Measurements from ENCODE around the gene GPATCH1.

Gene GPATCH1

GRCh38 chr19:33063356-33063752 lies 17.6 kb upstream of the GPATCH1 start:
- TF ChIP-seq, protein P1, sequence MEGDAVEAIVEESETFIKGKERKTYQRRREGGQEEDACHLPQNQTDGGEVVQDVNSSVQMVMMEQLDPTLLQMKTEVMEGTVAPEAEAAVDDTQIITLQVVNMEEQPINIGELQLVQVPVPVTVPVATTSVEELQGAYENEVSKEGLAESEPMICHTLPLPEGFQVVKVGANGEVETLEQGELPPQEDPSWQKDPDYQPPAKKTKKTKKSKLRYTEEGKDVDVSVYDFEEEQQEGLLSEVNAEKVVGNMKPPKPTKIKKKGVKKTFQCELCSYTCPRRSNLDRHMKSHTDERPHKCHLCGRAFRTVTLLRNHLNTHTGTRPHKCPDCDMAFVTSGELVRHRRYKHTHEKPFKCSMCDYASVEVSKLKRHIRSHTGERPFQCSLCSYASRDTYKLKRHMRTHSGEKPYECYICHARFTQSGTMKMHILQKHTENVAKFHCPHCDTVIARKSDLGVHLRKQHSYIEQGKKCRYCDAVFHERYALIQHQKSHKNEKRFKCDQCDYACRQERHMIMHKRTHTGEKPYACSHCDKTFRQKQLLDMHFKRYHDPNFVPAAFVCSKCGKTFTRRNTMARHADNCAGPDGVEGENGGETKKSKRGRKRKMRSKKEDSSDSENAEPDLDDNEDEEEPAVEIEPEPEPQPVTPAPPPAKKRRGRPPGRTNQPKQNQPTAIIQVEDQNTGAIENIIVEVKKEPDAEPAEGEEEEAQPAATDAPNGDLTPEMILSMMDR (IDR thresholded peaks at IDR 0.05; ENCODE audit: low read depth, low read length, missing control alignments) = no peak
- in situ Hi-C loops (cut with HindIII; ENCODE audit: low pct_ligation_motif_present, low sequenced_read_pairs) = no loop called here
- H3K4me3 ChIP-seq (ENCODE audit: low read depth, low read length) = no peak overlapping the region
- no peak overlapping the region for H3K27ac ChIP-seq
- no peaks in the 10 kb centered on the region for H3K27me3 ChIP-seq (replicated peaks)
- no peak for DNase-seq
- no peaks in the 10 kb centered on the region for H3K36me3 ChIP-seq (replicated peaks)

- no peaks in the 10 kb centered on the region for H3K36me3 ChIP-seq (replicated peaks)
- TF ChIP-seq, protein P1 (IDR thresholded peaks at IDR 0.05; ENCODE audit: low read depth, low read length, missing control alignments) = no peak
- no peak for DNase-seq
- in situ Hi-C loops (cut with HindIII; ENCODE audit: low pct_ligation_motif_present, low sequenced_read_pairs) = no loop called here
- H3K4me3 ChIP-seq (ENCODE audit: low read depth, low read length) = peak overlapping the region; percentile 46
- H3K27me3 ChIP-seq (replicated peaks) = no peaks in the 10 kb centered on the region
- H3K27ac ChIP-seq = no peak overlapping the region
Measured at GRCh38 chr19:33063753-33064457, 17.1 kb upstream of the GPATCH1 start.

GRCh38 chr19:33064458-33064791 lies 16.6 kb upstream of the GPATCH1 start:
- no peaks in the 10 kb centered on the region for H3K27me3 ChIP-seq (replicated peaks)
- H3K4me3 ChIP-seq (ENCODE audit: low read depth, low read length) = peak overlapping the region; percentile 46
- no peak overlapping the region for H3K27ac ChIP-seq
- H3K36me3 ChIP-seq (replicated peaks) = no peaks in the 10 kb centered on the region
- DNase-seq = no peak
- in situ Hi-C loops (cut with HindIII; ENCODE audit: low pct_ligation_motif_present, low sequenced_read_pairs) = no loop called here
- TF ChIP-seq, protein P1 (IDR thresholded peaks at IDR 0.05; ENCODE audit: low read depth, low read length, missing control alignments) = no peak

DNA sequence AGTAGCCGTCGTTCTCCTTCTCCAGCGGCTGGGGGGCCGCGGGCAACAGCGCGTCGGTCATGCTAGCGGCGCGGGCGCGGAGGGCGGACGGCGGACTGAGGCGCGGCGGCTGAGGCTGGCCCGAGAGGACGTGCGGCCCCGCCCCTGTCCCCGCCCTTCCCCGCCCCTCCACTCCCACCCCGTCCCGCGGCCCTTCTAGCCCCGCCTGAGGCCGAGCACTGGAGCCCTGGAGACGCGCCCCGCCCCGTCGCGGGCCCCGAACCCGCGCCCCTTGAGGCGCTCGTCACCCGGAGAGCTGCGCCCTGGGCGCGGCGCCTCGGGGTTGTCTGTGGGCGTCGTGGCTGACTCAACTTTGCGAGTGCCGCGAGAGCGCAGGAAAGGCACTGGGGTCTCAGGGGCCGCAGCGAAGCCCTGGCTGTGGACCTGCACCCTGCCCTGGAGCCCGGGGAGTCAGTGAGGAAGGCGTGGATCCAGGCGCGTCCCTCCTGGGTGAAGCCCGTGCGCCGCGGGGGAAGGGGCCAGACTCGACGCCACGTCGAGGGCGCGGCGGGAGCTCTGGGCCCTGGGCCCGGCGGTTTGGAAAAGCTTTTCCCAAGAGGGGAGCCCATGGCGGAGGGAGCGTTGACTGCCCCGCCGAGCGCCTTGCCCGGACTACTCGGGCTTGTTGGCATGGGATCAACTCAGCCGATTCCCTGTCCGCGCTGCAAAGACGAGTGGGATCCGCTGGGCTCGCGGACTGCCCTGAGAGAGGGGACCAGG lies 16.0 kb upstream of the GPATCH1 start, which contains the start of gene RHPN2:
RHPN2 (minus strand) TSS at position 97 of the 759 bp plus-strand sequence; CDS start at position 61, 36 bp downstream.
- in situ Hi-C loops (cut with HindIII; ENCODE audit: low pct_ligation_motif_present, low sequenced_read_pairs) = no loop called here
- Histone ChIP-seq H3K36me3 (replicated peaks) (no peaks in the 10 kb centered on the region), H3K4me3 (ENCODE audit: low read depth, low read length) (peak within 1 kb of the TSS; percentile 46), H3K27ac (no peak within 1 kb of the TSS), H3K27me3 (replicated peaks) (no peaks in the 10 kb centered on the region)
- DNase-seq = no peak
- TF ChIP-seq, protein P1 (IDR thresholded peaks at IDR 0.05; ENCODE audit: low read depth, low read length, missing control alignments) = no peak

DNA sequence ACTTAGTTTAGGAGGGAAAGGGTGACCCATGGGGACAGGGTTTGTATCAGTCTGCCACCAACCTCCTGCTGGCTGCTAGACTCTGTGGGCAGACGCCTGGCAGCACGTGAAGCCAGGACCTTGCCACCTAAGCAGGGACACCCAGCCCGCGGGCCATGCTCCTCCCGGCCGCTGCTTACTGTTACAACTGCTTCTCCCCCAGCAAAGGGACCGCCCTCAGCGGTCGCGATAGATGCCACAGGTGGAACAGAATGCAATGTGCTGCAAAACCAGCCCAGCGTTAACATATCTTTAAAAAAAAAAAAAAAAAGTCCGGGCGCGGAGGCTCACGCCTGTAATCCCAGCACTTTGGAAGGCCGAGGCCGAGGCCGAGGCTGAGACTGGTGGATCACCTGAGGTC lies 14.4 kb upstream of the GPATCH1 start:
- TF ChIP-seq, protein P1 (IDR thresholded peaks at IDR 0.05; ENCODE audit: low read depth, low read length, missing control alignments) = no peak
- Histone ChIP-seq H3K27ac (no peak overlapping the region), H3K27me3 (replicated peaks) (no peaks in the 10 kb centered on the region), H3K4me3 (ENCODE audit: low read depth, low read length) (no peak overlapping the region), H3K36me3 (replicated peaks) (no peaks in the 10 kb centered on the region)
- DNase-seq = no peak
- in situ Hi-C loops (cut with HindIII; ENCODE audit: low pct_ligation_motif_present, low sequenced_read_pairs) = no loop called here

All from brain microvascular endothelial cell (primary cell).